ENCODE results near the gene DCP1A.
"Not testable (repeated sequence)": the region's sequence is repeated elsewhere in the genome, so short reads cannot be mapped to it uniquely, and the experiment has no call there.

The DCP1A gene

GRCh38 chr3:53377794-53378193 is 30.5 kb upstream of the DCP1A start:
- TF ChIP-seq, protein P1, sequence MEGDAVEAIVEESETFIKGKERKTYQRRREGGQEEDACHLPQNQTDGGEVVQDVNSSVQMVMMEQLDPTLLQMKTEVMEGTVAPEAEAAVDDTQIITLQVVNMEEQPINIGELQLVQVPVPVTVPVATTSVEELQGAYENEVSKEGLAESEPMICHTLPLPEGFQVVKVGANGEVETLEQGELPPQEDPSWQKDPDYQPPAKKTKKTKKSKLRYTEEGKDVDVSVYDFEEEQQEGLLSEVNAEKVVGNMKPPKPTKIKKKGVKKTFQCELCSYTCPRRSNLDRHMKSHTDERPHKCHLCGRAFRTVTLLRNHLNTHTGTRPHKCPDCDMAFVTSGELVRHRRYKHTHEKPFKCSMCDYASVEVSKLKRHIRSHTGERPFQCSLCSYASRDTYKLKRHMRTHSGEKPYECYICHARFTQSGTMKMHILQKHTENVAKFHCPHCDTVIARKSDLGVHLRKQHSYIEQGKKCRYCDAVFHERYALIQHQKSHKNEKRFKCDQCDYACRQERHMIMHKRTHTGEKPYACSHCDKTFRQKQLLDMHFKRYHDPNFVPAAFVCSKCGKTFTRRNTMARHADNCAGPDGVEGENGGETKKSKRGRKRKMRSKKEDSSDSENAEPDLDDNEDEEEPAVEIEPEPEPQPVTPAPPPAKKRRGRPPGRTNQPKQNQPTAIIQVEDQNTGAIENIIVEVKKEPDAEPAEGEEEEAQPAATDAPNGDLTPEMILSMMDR (IDR thresholded peaks at IDR 0.05; ENCODE audit: low read depth, low read length) = no peak
- TF ChIP-seq POLR2A (IDR thresholded peaks at IDR 0.05; ENCODE audit: extremely low read depth, insufficient read length) = no peak
- no peak for TF ChIP-seq MYC (IDR thresholded peaks at IDR 0.05; ENCODE audit: low read depth, low read length)
- TF ChIP-seq MAX (IDR thresholded peaks at IDR 0.05; ENCODE audit: low read depth, low read length) = no peak
- peak; percentile 15 for DNase-seq (ENCODE audit: low read depth)
- H3K4me3 ChIP-seq (ENCODE audit: low read depth, low read length) = no peak overlapping the region

DNA sequence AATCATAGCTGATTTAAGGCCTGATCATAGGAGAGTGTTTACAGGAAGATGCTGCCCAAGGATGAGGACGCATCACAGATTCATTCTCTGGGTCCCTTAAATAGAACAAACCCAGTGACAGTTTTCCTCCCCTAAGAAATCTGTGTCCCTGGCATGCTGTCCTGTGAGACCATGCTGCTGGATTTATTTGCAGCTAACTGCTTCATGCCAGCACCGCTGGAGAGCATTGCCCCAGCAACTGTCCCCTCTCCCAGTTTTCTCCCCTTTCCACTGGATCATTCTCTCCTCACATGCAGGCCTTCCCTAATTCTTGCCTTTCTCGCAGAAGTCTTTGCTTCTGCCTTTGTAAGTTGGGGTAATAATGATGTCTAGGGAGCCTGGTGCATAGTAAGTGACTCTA is 29.3 kb upstream of the DCP1A start:
- no peak for DNase-seq (ENCODE audit: low read depth)
- no peak overlapping the region for H3K4me3 ChIP-seq (ENCODE audit: low read depth, low read length)
- TF ChIP-seq, protein P1 (IDR thresholded peaks at IDR 0.05; ENCODE audit: low read depth, low read length) = no peak
- TF ChIP-seq MAX (IDR thresholded peaks at IDR 0.05; ENCODE audit: low read depth, low read length) (no peak), MYC (IDR thresholded peaks at IDR 0.05; ENCODE audit: low read depth, low read length) (no peak), POLR2A (IDR thresholded peaks at IDR 0.05; ENCODE audit: extremely low read depth, insufficient read length) (no peak)

- peak; percentile 76 for DNase-seq (ENCODE audit: low read depth)
- TF ChIP-seq, protein P1 (IDR thresholded peaks at IDR 0.05; ENCODE audit: low read depth, low read length) = peak; percentile 72
- TF ChIP-seq MAX (IDR thresholded peaks at IDR 0.05; ENCODE audit: low read depth, low read length) (0 out of 2 replicates have a peak, but pooled peaks have one; percentile 18), MYC (IDR thresholded peaks at IDR 0.05; ENCODE audit: low read depth, low read length) (no peak)
- H3K4me3 ChIP-seq (ENCODE audit: low read depth, low read length) = no peak overlapping the region
These were observed 27.7 kb upstream of the DCP1A start for GRCh38 chr3:53375019-53375418.

DNA sequence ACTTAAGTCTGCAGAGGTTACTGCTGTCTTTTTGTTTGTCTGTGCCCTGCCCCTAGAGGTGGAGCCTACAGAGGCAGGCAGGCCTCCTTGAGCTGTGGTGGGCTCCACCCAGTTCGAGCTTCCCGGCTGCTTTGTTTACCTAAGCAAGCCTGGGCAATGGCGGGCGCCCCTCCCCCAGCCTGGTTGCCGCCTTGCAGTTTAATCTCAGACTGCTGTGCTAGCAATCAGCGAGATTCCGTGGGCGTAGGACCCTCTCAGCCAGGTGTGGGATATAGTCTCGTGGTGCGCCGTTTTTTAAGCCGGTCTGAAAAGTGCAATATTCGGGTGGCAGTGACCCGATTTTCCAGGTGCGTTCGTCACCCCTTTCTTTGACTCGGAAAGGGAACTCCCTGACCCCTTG is 23.4 kb upstream of the DCP1A start:
- not testable (repeated sequence) for DNase-seq (ENCODE audit: low read depth); H3K4me3 ChIP-seq (ENCODE audit: low read depth, low read length)

DNA sequence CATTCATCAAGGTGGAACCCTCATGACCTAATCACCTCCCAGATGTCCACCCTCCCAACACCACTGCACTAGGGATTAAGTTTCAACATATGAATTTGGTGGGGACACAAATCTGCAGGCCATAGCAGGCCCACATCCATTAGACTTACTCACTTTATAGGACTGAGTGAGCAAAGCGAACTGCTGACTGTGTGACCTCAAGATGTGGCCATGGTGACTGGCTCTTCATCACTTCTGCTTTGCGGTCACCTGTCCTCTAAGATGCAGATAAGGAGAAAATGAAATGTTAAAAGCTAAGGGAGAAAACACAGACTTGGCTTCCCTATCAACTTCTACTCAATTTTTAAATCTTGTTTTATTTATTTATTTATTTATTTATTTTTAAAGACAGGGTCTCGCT is 14.5 kb upstream of the DCP1A start:
- no peak overlapping the region for H3K4me3 ChIP-seq (ENCODE audit: low read depth, low read length)
- TF ChIP-seq MAX (IDR thresholded peaks at IDR 0.05; ENCODE audit: low read depth, low read length) (no peak), MYC (IDR thresholded peaks at IDR 0.05; ENCODE audit: low read depth, low read length) (no peak), POLR2A (IDR thresholded peaks at IDR 0.05; ENCODE audit: extremely low read depth, insufficient read length) (no peak)
- TF ChIP-seq, protein P1 (IDR thresholded peaks at IDR 0.05; ENCODE audit: low read depth, low read length) = no peak
- peak; percentile 12 for DNase-seq (ENCODE audit: low read depth)

GRCh38 chr3:53357458-53357857 is 10.1 kb upstream of the DCP1A start:
- peak; percentile 56 for DNase-seq (ENCODE audit: low read depth)
- TF ChIP-seq, protein P1 (IDR thresholded peaks at IDR 0.05; ENCODE audit: low read depth, low read length) = no peak
- TF ChIP-seq POLR2A (IDR thresholded peaks at IDR 0.05; ENCODE audit: extremely low read depth, insufficient read length) (no peak), MAX (IDR thresholded peaks at IDR 0.05; ENCODE audit: low read depth, low read length) (no peak), MYC (IDR thresholded peaks at IDR 0.05; ENCODE audit: low read depth, low read length) (no peak)
- no peak overlapping the region for H3K4me3 ChIP-seq (ENCODE audit: low read depth, low read length)
